ENCODE data around the gene DCC.

The DCC gene

DNA sequence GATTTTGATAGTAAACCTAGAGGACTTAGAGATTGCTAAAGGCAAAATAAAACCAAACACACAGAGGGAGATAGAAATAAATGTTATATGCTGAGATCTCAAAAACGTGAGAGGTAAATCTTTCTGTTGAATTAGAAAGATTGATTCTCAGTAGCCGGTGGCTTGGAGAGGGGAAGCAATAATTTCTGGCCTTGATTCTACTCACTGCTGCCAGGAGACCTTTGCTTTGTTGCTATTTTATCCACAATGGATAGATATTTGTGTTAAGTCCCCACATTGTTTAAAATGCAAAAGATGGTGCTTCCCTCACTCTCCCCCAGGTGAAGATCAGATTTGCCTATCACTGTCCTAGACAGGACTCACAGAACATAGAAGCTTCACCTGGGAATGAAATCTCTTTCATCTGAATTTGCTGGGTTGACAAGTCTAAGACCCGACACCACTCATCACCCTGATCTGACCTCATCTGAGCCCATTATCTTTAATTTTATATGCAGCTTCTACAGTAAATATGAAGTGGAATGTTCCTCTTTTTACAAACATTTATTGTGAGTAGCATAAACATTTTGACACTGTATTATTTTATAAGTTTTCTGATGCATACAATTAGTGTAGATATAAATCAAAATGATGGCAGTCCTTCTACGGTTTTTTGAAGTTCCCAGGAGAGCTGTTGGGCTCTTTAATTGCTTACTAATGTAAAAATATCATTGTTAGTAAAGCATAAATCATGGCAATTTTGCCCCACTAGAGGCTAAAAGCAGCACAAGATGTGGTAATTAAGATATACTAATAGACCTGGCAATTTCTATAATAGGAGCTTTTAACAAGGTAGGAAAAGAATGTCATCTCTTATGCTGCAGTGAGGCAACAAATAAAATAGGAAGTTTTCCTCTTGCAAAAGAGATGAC lies 149.7 kb downstream of the DCC start:
- TF ChIP-seq, protein P1, sequence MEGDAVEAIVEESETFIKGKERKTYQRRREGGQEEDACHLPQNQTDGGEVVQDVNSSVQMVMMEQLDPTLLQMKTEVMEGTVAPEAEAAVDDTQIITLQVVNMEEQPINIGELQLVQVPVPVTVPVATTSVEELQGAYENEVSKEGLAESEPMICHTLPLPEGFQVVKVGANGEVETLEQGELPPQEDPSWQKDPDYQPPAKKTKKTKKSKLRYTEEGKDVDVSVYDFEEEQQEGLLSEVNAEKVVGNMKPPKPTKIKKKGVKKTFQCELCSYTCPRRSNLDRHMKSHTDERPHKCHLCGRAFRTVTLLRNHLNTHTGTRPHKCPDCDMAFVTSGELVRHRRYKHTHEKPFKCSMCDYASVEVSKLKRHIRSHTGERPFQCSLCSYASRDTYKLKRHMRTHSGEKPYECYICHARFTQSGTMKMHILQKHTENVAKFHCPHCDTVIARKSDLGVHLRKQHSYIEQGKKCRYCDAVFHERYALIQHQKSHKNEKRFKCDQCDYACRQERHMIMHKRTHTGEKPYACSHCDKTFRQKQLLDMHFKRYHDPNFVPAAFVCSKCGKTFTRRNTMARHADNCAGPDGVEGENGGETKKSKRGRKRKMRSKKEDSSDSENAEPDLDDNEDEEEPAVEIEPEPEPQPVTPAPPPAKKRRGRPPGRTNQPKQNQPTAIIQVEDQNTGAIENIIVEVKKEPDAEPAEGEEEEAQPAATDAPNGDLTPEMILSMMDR (IDR thresholded peaks at IDR 0.05; ENCODE audit: poor library complexity, severe bottlenecking) = no peak
- peaks cover 25% of the 10 kb centered on the region for H3K27me3 ChIP-seq (ENCODE audit: insufficient read depth, poor library complexity, severe bottlenecking)
- no peak overlapping the region for H3K4me3 ChIP-seq (ENCODE audit: severe bottlenecking)
- no peak for ATAC-seq (ENCODE audit: low read depth)
- no peak overlapping the region for H3K27ac ChIP-seq (ENCODE audit: poor library complexity, severe bottlenecking)
- no peaks in the 10 kb centered on the region for H3K4me1 ChIP-seq (ENCODE audit: insufficient read depth, poor library complexity, severe bottlenecking)
- H3K36me3 ChIP-seq (ENCODE audit: low read depth) = no peaks in the 10 kb centered on the region
- no peaks in the 10 kb centered on the region for H3K9me3 ChIP-seq (ENCODE audit: severe bottlenecking)
- no peak for DNase-seq (ENCODE audit: low spot score)

DNA sequence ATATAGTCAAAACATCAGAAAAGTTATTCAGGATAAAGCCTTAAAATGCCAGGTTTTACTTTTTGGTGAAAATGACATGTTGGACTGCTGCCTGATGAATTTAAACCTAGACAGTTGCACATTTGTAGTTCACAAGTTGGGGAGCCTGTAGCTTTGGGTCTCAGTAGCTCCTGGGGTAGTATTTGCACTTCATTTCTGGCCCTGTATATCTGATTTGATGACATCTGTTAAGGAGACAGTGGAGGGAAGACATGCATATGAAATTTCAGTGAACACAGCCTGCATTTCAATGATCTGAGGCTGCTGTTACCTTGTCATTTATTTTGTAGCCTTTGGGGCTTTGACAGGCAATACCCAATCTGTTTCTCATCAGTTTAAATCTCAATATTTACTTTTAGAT lies 156.4 kb downstream of the DCC start:
- DNase-seq (ENCODE audit: low spot score) = no peak
- no peak overlapping the region for H3K27ac ChIP-seq (ENCODE audit: poor library complexity, severe bottlenecking)
- no peaks in the 10 kb centered on the region for H3K36me3 ChIP-seq (ENCODE audit: low read depth)
- TF ChIP-seq, protein P1 (IDR thresholded peaks at IDR 0.05; ENCODE audit: poor library complexity, severe bottlenecking) = no peak
- no peak for ATAC-seq (ENCODE audit: low read depth)
- H3K27me3 ChIP-seq (ENCODE audit: insufficient read depth, poor library complexity, severe bottlenecking) = no peaks in the 10 kb centered on the region
- no peaks in the 10 kb centered on the region for H3K9me3 ChIP-seq (ENCODE audit: severe bottlenecking)
- H3K4me3 ChIP-seq (ENCODE audit: severe bottlenecking) = no peak overlapping the region
- H3K4me1 ChIP-seq (ENCODE audit: insufficient read depth, poor library complexity, severe bottlenecking) = no peaks in the 10 kb centered on the region

DNA sequence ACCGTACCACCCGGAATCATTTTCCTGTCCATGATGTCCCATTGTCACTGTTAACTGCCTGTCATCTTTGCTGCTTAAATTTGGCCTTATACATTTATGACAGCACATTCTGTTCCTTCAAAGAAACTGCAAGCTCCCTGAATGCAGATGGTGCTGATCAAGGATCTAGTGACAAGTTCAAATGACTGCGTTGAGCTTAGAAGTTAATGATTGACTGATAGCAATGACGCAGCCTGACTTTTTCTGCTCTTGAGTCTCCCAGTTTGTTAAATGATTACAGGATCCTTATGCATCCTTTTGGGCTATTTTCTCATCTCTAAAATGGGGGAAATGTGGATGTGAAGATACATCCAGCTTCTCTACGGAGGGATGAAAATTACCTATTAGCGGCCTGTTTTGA lies 159.0 kb downstream of the DCC start:
- H3K4me1 ChIP-seq (ENCODE audit: insufficient read depth, poor library complexity, severe bottlenecking) = no peaks in the 10 kb centered on the region
- no peak overlapping the region for H3K27ac ChIP-seq (ENCODE audit: poor library complexity, severe bottlenecking)
- H3K36me3 ChIP-seq (ENCODE audit: low read depth) = no peaks in the 10 kb centered on the region
- H3K9me3 ChIP-seq (ENCODE audit: severe bottlenecking) = no peaks in the 10 kb centered on the region
- no peak for ATAC-seq (ENCODE audit: low read depth)
- no peaks in the 10 kb centered on the region for H3K27me3 ChIP-seq (ENCODE audit: insufficient read depth, poor library complexity, severe bottlenecking)
- no peak overlapping the region for H3K4me3 ChIP-seq (ENCODE audit: severe bottlenecking)
- TF ChIP-seq, protein P1 (IDR thresholded peaks at IDR 0.05; ENCODE audit: poor library complexity, severe bottlenecking) = no peak
- no peak for DNase-seq (ENCODE audit: low spot score)

DNA sequence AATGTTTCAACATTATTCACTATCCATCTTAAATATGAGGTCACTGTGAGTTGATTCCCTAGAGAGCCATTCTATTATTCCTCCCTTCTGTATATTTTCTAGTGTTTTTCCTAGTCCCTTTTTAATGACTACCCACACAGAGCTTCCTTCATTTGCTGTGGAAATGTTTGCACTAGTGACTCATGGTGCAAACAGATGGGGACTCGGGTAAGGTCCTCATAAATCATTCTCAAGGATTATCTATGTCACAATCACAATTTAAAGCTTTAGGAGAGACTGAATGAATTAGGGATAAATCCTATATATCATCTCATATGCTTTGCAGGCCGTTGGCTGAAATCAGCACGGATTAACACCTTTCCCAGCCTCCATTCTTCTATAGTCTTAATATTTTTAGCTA lies 159.6 kb downstream of the DCC start:
- no peak overlapping the region for H3K27ac ChIP-seq (ENCODE audit: poor library complexity, severe bottlenecking)
- TF ChIP-seq, protein P1 (IDR thresholded peaks at IDR 0.05; ENCODE audit: poor library complexity, severe bottlenecking) = no peak
- no peaks in the 10 kb centered on the region for H3K27me3 ChIP-seq (ENCODE audit: insufficient read depth, poor library complexity, severe bottlenecking)
- no peaks in the 10 kb centered on the region for H3K4me1 ChIP-seq (ENCODE audit: insufficient read depth, poor library complexity, severe bottlenecking)
- no peaks in the 10 kb centered on the region for H3K9me3 ChIP-seq (ENCODE audit: severe bottlenecking)
- H3K4me3 ChIP-seq (ENCODE audit: severe bottlenecking) = no peak overlapping the region
- H3K36me3 ChIP-seq (ENCODE audit: low read depth) = no peaks in the 10 kb centered on the region
- no peak for DNase-seq (ENCODE audit: low spot score)
- no peak for ATAC-seq (ENCODE audit: low read depth)

DNA sequence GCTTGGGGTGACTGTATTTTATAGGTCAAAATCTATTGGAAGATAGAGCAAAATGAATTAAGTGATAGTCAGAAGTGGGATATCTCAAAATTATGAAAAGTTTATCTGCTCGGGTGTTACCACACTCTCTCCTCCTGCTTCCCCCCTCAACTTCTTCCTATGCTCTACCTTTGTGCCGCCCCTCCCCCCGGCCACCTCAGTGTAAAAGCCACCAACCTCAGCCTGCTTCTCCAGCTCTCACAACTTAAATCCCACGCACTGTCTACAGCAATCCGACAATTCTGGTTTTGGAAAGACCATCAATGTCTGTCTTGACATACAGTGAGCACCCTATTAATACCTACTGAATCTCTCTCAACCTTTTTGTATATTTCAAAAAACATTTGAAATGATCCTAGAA lies 164.6 kb downstream of the DCC start:
- Histone ChIP-seq H3K9me3 (ENCODE audit: severe bottlenecking) (no peaks in the 10 kb centered on the region), H3K27me3 (ENCODE audit: insufficient read depth, poor library complexity, severe bottlenecking) (no peaks in the 10 kb centered on the region), H3K27ac (ENCODE audit: poor library complexity, severe bottlenecking) (no peak overlapping the region), H3K36me3 (ENCODE audit: low read depth) (no peaks in the 10 kb centered on the region), H3K4me1 (ENCODE audit: insufficient read depth, poor library complexity, severe bottlenecking) (no peaks in the 10 kb centered on the region), H3K4me3 (ENCODE audit: severe bottlenecking) (no peak overlapping the region)
- DNase-seq (ENCODE audit: low spot score) (no peak), ATAC-seq (ENCODE audit: low read depth) (no peak)
- TF ChIP-seq, protein P1 (IDR thresholded peaks at IDR 0.05; ENCODE audit: poor library complexity, severe bottlenecking) = no peak
